Endodermal cell (in vitro differentiated cells): Measurements from ENCODE around the gene DNM3. TPM values are rescaled to one million over a fixed set of nuclear protein-coding genes. Genes with fewer than 3 reads are reported as not detected.

Source experiments
- DNase-seq: peaks from one replicate; pipeline ENCODE4 v3.0.0-alpha.2; 2017
- H3K27ac ChIP-seq: 2 replicates; pipeline ENCODE4 v1.5.1; 2013; ENCODE audit warnings: mild to moderate bottlenecking, low read depth, low read length, moderate library complexity
- H3K27me3 ChIP-seq: 2 replicates; pipeline ENCODE4 v1.6.1; 2013; ENCODE audit warnings: mild to moderate bottlenecking, low read length, moderate library complexity; ENCODE audit not compliant: insufficient read depth, control insufficient read depth, poor library complexity, severe bottlenecking
- H3K36me3 ChIP-seq: 2 replicates; pipeline ENCODE4 v1.7.0; 2013; ENCODE audit warnings: mild to moderate bottlenecking, low read length, moderate library complexity; ENCODE audit not compliant: control insufficient read depth, insufficient read depth
- H3K4me1 ChIP-seq: one replicate; pipeline ENCODE4 v1.7.0; 2013; ENCODE audit warnings: low read length; ENCODE audit not compliant: control insufficient read depth, insufficient read depth
- H3K4me3 ChIP-seq: 2 replicates; pipeline ENCODE4 v1.5.1; 2013; ENCODE audit warnings: mild to moderate bottlenecking, low read length, moderate library complexity
- H3K9ac ChIP-seq: 2 replicates; pipeline ENCODE4 v1.6.1; 2013; ENCODE audit warnings: mild to moderate bottlenecking, low read length, moderate library complexity; ENCODE audit not compliant: poor library complexity, severe bottlenecking; ENCODE audit errors: extremely low read depth
- H3K9me3 ChIP-seq: 2 replicates; pipeline ENCODE4 v1.6.1; 2013; ENCODE audit warnings: mild to moderate bottlenecking, low read length, moderate library complexity; ENCODE audit not compliant: control insufficient read depth
- H3K27ac Mint-ChIP-seq: 2 replicates; pipeline ENCODE4 v1.8.0; 2020; ENCODE audit warnings: mixed read lengths
- H3K27me3 Mint-ChIP-seq: 2 replicates; pipeline ENCODE4 v1.8.0; 2021; ENCODE audit warnings: mild to moderate bottlenecking, mixed read lengths; ENCODE audit not compliant: insufficient read depth
- H3K36me3 Mint-ChIP-seq: 2 replicates; pipeline ENCODE4 v1.8.0; 2020; ENCODE audit warnings: low read depth, mixed read lengths
- H3K4me1 Mint-ChIP-seq: 2 replicates; pipeline ENCODE4 v1.8.0; 2020; ENCODE audit warnings: mixed read lengths
- H3K4me3 Mint-ChIP-seq: 2 replicates; pipeline ENCODE4 v1.8.0; 2020; ENCODE audit warnings: mild to moderate bottlenecking, moderate library complexity, mixed read lengths
- H3K9me3 Mint-ChIP-seq: 2 replicates; pipeline ENCODE4 v1.8.0; 2020; ENCODE audit warnings: mild to moderate bottlenecking, mixed read lengths
- WGBS, 2 experiments: methylation state at CpG; one replicate each; pipeline versions ENCODE4 v1.1.5 to v1.1.7; 2013; ENCODE audit warnings: missing lambda C conversion rate in 2 of 2, mixed read lengths in 1 of 2; ENCODE audit not compliant: insufficient coverage in 1 of 2, insufficient read length in 1 of 2; 5-methylcytosine and 5-hydroxymethylcytosine counted together
- total RNA-seq, 2 donors: library from RNA; stranded (reverse); fragmentation: NEBNext Ultra II Directional in 1 of 2; extraction: Animal tissue kit (Norgen Biotek cat#: 25700) in 1 of 2; gene quantifications; 2 replicates in 1 of 2; 3 replicates in 1 of 2; pipeline ENCODE4 v1.2.1, GENCODE V29; 2021
- TF ChIP-seq, protein P1 (sequence below): fragments of 200-600 bp; sonication (generic); conservative IDR thresholded peaks from 2 replicates; pipeline ENCODE4 v1.5.0; 2021; ENCODE audit warnings: antibody characterized with exemption, mild to moderate bottlenecking

Gene DNM3
- total RNA-seq, 2 donors from 2014 or later = 0.53 to 1.8 TPM

- Mint-ChIP-seq H3K4me1 (peaks cover 22% of the 10 kb centered on the region), H3K27me3 (no peaks in the 10 kb centered on the region), H3K4me3 (no peak overlapping the region), H3K9me3 (no peaks in the 10 kb centered on the region), H3K36me3 (peaks cover 1% of the 10 kb centered on the region), H3K27ac (no peak overlapping the region)
- H3K4me1 ChIP-seq = no peaks in the 10 kb centered on the region
- 84% methylated on average over 1 of the region's 1 CpG; no CpG with 5 or more reads in 1 of the 2 experiments for WGBS, 2 experiments
- H3K36me3 ChIP-seq = no peaks in the 10 kb centered on the region
- TF ChIP-seq, protein P1, sequence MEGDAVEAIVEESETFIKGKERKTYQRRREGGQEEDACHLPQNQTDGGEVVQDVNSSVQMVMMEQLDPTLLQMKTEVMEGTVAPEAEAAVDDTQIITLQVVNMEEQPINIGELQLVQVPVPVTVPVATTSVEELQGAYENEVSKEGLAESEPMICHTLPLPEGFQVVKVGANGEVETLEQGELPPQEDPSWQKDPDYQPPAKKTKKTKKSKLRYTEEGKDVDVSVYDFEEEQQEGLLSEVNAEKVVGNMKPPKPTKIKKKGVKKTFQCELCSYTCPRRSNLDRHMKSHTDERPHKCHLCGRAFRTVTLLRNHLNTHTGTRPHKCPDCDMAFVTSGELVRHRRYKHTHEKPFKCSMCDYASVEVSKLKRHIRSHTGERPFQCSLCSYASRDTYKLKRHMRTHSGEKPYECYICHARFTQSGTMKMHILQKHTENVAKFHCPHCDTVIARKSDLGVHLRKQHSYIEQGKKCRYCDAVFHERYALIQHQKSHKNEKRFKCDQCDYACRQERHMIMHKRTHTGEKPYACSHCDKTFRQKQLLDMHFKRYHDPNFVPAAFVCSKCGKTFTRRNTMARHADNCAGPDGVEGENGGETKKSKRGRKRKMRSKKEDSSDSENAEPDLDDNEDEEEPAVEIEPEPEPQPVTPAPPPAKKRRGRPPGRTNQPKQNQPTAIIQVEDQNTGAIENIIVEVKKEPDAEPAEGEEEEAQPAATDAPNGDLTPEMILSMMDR = no peak
- H3K9me3 ChIP-seq = no peaks in the 10 kb centered on the region
- H3K4me3 ChIP-seq = no peak overlapping the region
- no peak for DNase-seq
- H3K27me3 ChIP-seq = no peaks in the 10 kb centered on the region
- H3K9ac ChIP-seq = no peak overlapping the region
- peak overlapping the region; percentile 68 for H3K27ac ChIP-seq
Measured at GRCh38 chr1:172382406-172382805, 541.1 kb downstream of the DNM3 start.

DNA sequence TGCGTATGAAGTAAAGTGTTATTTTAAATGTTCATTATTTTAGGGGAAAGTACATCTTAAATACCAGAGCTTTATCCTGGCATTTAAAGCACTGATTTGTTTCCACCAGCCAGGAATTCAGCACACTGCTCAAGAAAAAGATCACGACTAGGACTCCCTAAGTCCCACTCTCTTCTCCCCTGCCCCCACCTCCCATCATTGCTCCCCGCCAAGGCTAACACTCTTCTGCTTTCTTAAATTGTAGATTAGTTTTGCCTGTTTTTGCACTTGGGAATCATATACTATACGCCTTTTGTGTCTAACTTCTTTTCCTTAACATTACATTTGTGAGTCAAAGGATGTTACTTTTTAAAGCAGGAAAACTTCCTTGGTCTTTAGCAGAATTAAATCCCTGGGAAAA, 541.7 kb downstream of the DNM3 start:
- H3K27ac Mint-ChIP-seq = no peak overlapping the region
- no peak overlapping the region for H3K9ac ChIP-seq
- no peak overlapping the region for H3K4me3 ChIP-seq
- H3K4me1 Mint-ChIP-seq = peaks cover 22% of the 10 kb centered on the region
- H3K4me1 ChIP-seq = no peaks in the 10 kb centered on the region
- H3K27ac ChIP-seq = peak overlapping the region; percentile 68
- no peaks in the 10 kb centered on the region for H3K27me3 ChIP-seq
- no peaks in the 10 kb centered on the region for H3K36me3 ChIP-seq
- H3K9me3 ChIP-seq = no peaks in the 10 kb centered on the region
- TF ChIP-seq, protein P1 = no peak
- 90% methylated on average over 4 of the region's 4 CpGs; no CpG with 5 or more reads in 1 of the 2 experiments for WGBS, 2 experiments
- no peaks in the 10 kb centered on the region for H3K9me3 Mint-ChIP-seq
- no peak for DNase-seq
- H3K36me3 Mint-ChIP-seq = peaks cover 1% of the 10 kb centered on the region
- H3K27me3 Mint-ChIP-seq = no peaks in the 10 kb centered on the region
- no peak overlapping the region for H3K4me3 Mint-ChIP-seq

GRCh38 chr1:172383536-172383935, 542.2 kb downstream of the DNM3 start:
- H3K4me3 Mint-ChIP-seq = no peak overlapping the region
- Histone ChIP-seq H3K36me3 (no peaks in the 10 kb centered on the region), H3K27me3 (no peaks in the 10 kb centered on the region), H3K9me3 (no peaks in the 10 kb centered on the region), H3K9ac (no peak overlapping the region), H3K4me3 (no peak overlapping the region), H3K27ac (peak overlapping the region; percentile 68), H3K4me1 (no peaks in the 10 kb centered on the region)
- 64 to 78% methylated on average over 2 to 3 of the region's 3 CpGs for WGBS, 2 experiments
- peaks cover 17% of the 10 kb centered on the region for H3K4me1 Mint-ChIP-seq
- no peak overlapping the region for H3K27ac Mint-ChIP-seq
- TF ChIP-seq, protein P1 = no peak
- no peaks in the 10 kb centered on the region for H3K27me3 Mint-ChIP-seq
- H3K9me3 Mint-ChIP-seq = no peaks in the 10 kb centered on the region
- peaks cover 1% of the 10 kb centered on the region for H3K36me3 Mint-ChIP-seq
- DNase-seq = no peak
